Caco-2 (cell line): Measurements from ENCODE around the gene ZNF277. TPM values are rescaled to one million over a fixed set of nuclear protein-coding genes. Genes with fewer than 3 reads are reported as not detected.

ENCODE experiments used
- BruUV-seq: library from RNA; stranded (reverse); fragments of 400-500 nt; replicated peaks from 2 replicates; lab custom pipeline; 2021; lab: Mats Ljungman, UMichigan
- CTCF ChIA-PET: fragments of 300-600 bp; sonication (Branson Sonifier 250); formaldehyde crosslinking; loops from one replicate; lab custom pipeline; 2022; ENCODE audit warnings: antibody characterized with exemption; lab: Charles Lee
- POLR2A ChIA-PET: fragments of 300-600 bp; sonication (Branson Sonifier 250); formaldehyde crosslinking; loops from one replicate; lab custom pipeline; 2022; ENCODE audit warnings: antibody characterized with exemption; lab: Charles Lee
- DNase-seq, 2 experiments: peaks; one replicate each; pipeline versions ENCODE4 v3.0.0 to v3.0.0-alpha.2; 2020 to 2022
- H3K27me3 ChIP-seq: replicated peaks from 2 replicates; pipeline ENCODE4 v1.6.0; 2011; ENCODE audit warnings: low read length; ENCODE audit not compliant: control insufficient read depth, insufficient read depth
- H3K36me3 ChIP-seq: 2 replicates; pipeline ENCODE4 v1.5.1; 2011; ENCODE audit warnings: low read length; ENCODE audit not compliant: control insufficient read depth, insufficient read depth
- H3K4me1 ChIP-seq: fragments of 250-450 bp; sonication (Bioruptor Pico); 2 replicates; pipeline ENCODE4 v1.5.1; 2020; ENCODE audit warnings: mild to moderate bottlenecking
- H3K4me3 ChIP-seq: 2 replicates; pipeline ENCODE4 v1.5.1; 2011; ENCODE audit warnings: low read depth, mild to moderate bottlenecking, control low read depth, low read length
- H3K9me3 ChIP-seq: fragments of 250-450 bp; sonication (Bioruptor Pico); 2 replicates; pipeline ENCODE4 v1.5.1; 2020; ENCODE audit warnings: mild to moderate bottlenecking, moderate library complexity
- H3K27ac Mint-ChIP-seq: one replicate; pipeline ENCODE4 v1.8.0; 2022; ENCODE audit warnings: mixed read lengths; ENCODE audit not compliant: unreplicated experiment
- H3K27me3 Mint-ChIP-seq: one replicate; pipeline ENCODE4 v1.8.0; 2022; ENCODE audit warnings: mixed read lengths; ENCODE audit not compliant: insufficient read depth, unreplicated experiment
- H3K36me3 Mint-ChIP-seq: one replicate; pipeline ENCODE4 v1.8.0; 2022; ENCODE audit warnings: mild to moderate bottlenecking, mixed read lengths; ENCODE audit not compliant: insufficient read depth, unreplicated experiment
- H3K4me1 Mint-ChIP-seq: one replicate; pipeline ENCODE4 v1.8.0; 2022; ENCODE audit warnings: low read depth, mixed read lengths; ENCODE audit not compliant: unreplicated experiment
- H3K4me3 Mint-ChIP-seq: one replicate; pipeline ENCODE4 v1.8.0; 2022; ENCODE audit warnings: mild to moderate bottlenecking, moderate library complexity, mixed read lengths; ENCODE audit not compliant: unreplicated experiment
- H3K9me3 Mint-ChIP-seq: one replicate; pipeline ENCODE4 v1.8.0; 2022; ENCODE audit warnings: mixed read lengths; ENCODE audit not compliant: unreplicated experiment
- intact Hi-C: fragments of 100-400 bp; cut with micrococcal nuclease; formaldehyde crosslinking; loops from one replicate; pipeline ENCODE4 v1.10.0; 2022; ENCODE audit not compliant: unreplicated experiment
- total RNA-seq: library from RNA; stranded (reverse); gene quantifications from 2 replicates; pipeline ENCODE4 v1.2.3, GENCODE V29; 2022
- TF ChIP-seq, protein P1 (sequence below), 2 experiments: fragments of 200-600 bp in 1 of 2; IDR thresholded peaks; 1 replicate in 1 of 2; 2 replicates in 1 of 2; pipeline versions ENCODE4 v1.5.1 to v1.8.0; 2011 to 2022; ENCODE audit warnings: antibody characterized with exemption in 1 of 2, control low read depth in 1 of 2, inconsistent platforms in 1 of 2, low read depth in 1 of 2, low read length in 1 of 2, mild to moderate bottlenecking in 1 of 2, moderate library complexity in 1 of 2; ENCODE audit not compliant: insufficient read depth in 1 of 2, severe bottlenecking in 1 of 2, unreplicated experiment in 1 of 2

Gene ZNF277
- total RNA-seq, 1 experiment from 2014 or later: 22.8 TPM

- Mint-ChIP-seq H3K27me3 (no peaks in the 10 kb centered on the region), H3K9me3 (no peaks in the 10 kb centered on the region), H3K27ac (no peak overlapping the region), H3K36me3 (no peaks in the 10 kb centered on the region), H3K4me3 (no peak overlapping the region), H3K4me1 (no peaks in the 10 kb centered on the region)
- no peak overlapping the region for H3K4me3 ChIP-seq
- H3K4me1 ChIP-seq: 0 out of 2 replicates have a peak, but pooled peaks cover 4% of the 10 kb centered on the region
- CTCF ChIA-PET: no interaction called here
- no peaks in the 10 kb centered on the region for H3K27me3 ChIP-seq
- intact Hi-C loops: no loop called here
- no peak for DNase-seq
- POLR2A ChIA-PET: no interaction called here
- no TSS peak for BruUV-seq
- H3K36me3 ChIP-seq: no peaks in the 10 kb centered on the region
- no peaks in the 10 kb centered on the region for H3K9me3 ChIP-seq
- TF ChIP-seq, protein P1, sequence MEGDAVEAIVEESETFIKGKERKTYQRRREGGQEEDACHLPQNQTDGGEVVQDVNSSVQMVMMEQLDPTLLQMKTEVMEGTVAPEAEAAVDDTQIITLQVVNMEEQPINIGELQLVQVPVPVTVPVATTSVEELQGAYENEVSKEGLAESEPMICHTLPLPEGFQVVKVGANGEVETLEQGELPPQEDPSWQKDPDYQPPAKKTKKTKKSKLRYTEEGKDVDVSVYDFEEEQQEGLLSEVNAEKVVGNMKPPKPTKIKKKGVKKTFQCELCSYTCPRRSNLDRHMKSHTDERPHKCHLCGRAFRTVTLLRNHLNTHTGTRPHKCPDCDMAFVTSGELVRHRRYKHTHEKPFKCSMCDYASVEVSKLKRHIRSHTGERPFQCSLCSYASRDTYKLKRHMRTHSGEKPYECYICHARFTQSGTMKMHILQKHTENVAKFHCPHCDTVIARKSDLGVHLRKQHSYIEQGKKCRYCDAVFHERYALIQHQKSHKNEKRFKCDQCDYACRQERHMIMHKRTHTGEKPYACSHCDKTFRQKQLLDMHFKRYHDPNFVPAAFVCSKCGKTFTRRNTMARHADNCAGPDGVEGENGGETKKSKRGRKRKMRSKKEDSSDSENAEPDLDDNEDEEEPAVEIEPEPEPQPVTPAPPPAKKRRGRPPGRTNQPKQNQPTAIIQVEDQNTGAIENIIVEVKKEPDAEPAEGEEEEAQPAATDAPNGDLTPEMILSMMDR (IDR thresholded peaks at IDR 0.05; ENCODE audit: insufficient read depth in 1 of 2, low read depth in 1 of 2, low read length in 1 of 2, severe bottlenecking in 1 of 2, unreplicated experiment in 1 of 2): no peak
Observed at GRCh38 chr7:112267944-112268691, 61.6 kb downstream of the ZNF277 start.

DNA sequence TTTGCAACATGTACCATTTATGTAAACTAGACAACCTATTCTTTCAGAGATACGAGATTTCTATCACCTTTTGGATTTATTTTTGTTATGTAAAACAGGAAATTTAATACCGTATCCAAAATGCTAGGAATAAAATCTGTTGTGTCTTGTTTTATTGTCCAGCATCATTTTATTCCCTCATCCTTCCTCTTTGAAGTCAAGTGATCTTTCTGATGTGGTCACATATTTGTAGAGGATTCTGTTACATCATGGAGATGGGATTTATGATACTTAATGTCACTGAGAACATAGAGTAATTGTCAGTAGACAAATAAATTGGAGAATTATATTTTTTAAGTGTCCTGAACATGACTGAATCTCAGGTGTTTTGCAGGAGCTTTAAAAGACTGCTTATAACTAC, 64.7 kb downstream of the ZNF277 start:
- no TSS peak for BruUV-seq
- Mint-ChIP-seq H3K4me1 (no peaks in the 10 kb centered on the region), H3K9me3 (no peaks in the 10 kb centered on the region), H3K27ac (no peak overlapping the region), H3K27me3 (no peaks in the 10 kb centered on the region), H3K36me3 (no peaks in the 10 kb centered on the region), H3K4me3 (no peak overlapping the region)
- no peaks in the 10 kb centered on the region for H3K27me3 ChIP-seq
- TF ChIP-seq, protein P1 (IDR thresholded peaks at IDR 0.05; ENCODE audit: insufficient read depth in 1 of 2, low read depth in 1 of 2, low read length in 1 of 2, severe bottlenecking in 1 of 2, unreplicated experiment in 1 of 2): no peak
- ChIA-PET CTCF (no interaction called here), POLR2A (no interaction called here)
- no peaks in the 10 kb centered on the region for H3K9me3 ChIP-seq
- no peak overlapping the region for H3K4me3 ChIP-seq
- intact Hi-C loops: no loop called here
- 0 out of 2 replicates have a peak, but pooled peaks cover 4% of the 10 kb centered on the region for H3K4me1 ChIP-seq
- no peaks in the 10 kb centered on the region for H3K36me3 ChIP-seq
- no peak for DNase-seq

- no peaks in the 10 kb centered on the region for H3K36me3 Mint-ChIP-seq
- Histone ChIP-seq H3K36me3 (no peaks in the 10 kb centered on the region), H3K4me3 (no peak overlapping the region), H3K9me3 (no peaks in the 10 kb centered on the region), H3K4me1 (0 out of 2 replicates have a peak, but pooled peaks cover 4% of the 10 kb centered on the region), H3K27me3 (no peaks in the 10 kb centered on the region)
- H3K27ac Mint-ChIP-seq: no peak overlapping the region
- no peak overlapping the region for H3K4me3 Mint-ChIP-seq
- POLR2A ChIA-PET: no interaction called here
- intact Hi-C loops: no loop called here
- TF ChIP-seq, protein P1 (IDR thresholded peaks at IDR 0.05; ENCODE audit: insufficient read depth in 1 of 2, low read depth in 1 of 2, low read length in 1 of 2, severe bottlenecking in 1 of 2, unreplicated experiment in 1 of 2): no peak
- BruUV-seq: no TSS peak
- no peak for DNase-seq
- H3K9me3 Mint-ChIP-seq: no peaks in the 10 kb centered on the region
- CTCF ChIA-PET: no interaction called here
- H3K4me1 Mint-ChIP-seq: no peaks in the 10 kb centered on the region
- H3K27me3 Mint-ChIP-seq: no peaks in the 10 kb centered on the region
Observed at GRCh38 chr7:112272921-112273561, 66.5 kb downstream of the ZNF277 start.
